LNCaP clone FGC (cell line): Measurements from ENCODE around the gene ASTN2.
"Not testable (repeated sequence)": the region's sequence is repeated elsewhere in the genome, so short reads cannot be mapped to it uniquely, and the experiment has no call there.

Experiments used
- DNase-seq: peaks from one replicate; pipeline ENCODE4 v3.0.0-alpha.2; 2011; ENCODE audit warnings: low read depth
- H3K4me3 ChIP-seq: 2 replicates; pipeline ENCODE4 v1.5.1; 2011; ENCODE audit warnings: mild to moderate bottlenecking, low read depth, low read length, control low read depth
- CTCF ChIP-seq: IDR thresholded peaks from 2 replicates; pipeline ENCODE4 v1.5.1; 2012; ENCODE audit warnings: mild to moderate bottlenecking; ENCODE audit not compliant: control insufficient read depth, insufficient read depth; ENCODE audit errors: extremely low read depth

ASTN2 gene

GRCh38 chr9:116464423-116464822, 950.4 kb downstream of the ASTN2 start:
- TF ChIP-seq CTCF: no peak
- DNase-seq: no peak
- H3K4me3 ChIP-seq: no peak overlapping the region

- no peak for DNase-seq
- no peak overlapping the region for H3K4me3 ChIP-seq
- no peak for TF ChIP-seq CTCF
Observed at GRCh38 chr9:116461632-116462031, 953.2 kb downstream of the ASTN2 start.

- no peak for TF ChIP-seq CTCF
- H3K4me3 ChIP-seq: no peak overlapping the region
- DNase-seq: no peak
Observed at GRCh38 chr9:116460026-116460425, 954.8 kb downstream of the ASTN2 start.

GRCh38 chr9:116459576-116459975, 955.3 kb downstream of the ASTN2 start:
- DNase-seq: no peak
- TF ChIP-seq CTCF: no peak
- H3K4me3 ChIP-seq: no peak overlapping the region

- TF ChIP-seq CTCF: no peak
- no peak for DNase-seq
- no peak overlapping the region for H3K4me3 ChIP-seq
Observed at GRCh38 chr9:116456490-116457088, 958.3 kb downstream of the ASTN2 start.

GRCh38 chr9:116454539-116454938, 960.3 kb downstream of the ASTN2 start:
- not testable (repeated sequence) for DNase-seq, H3K4me3 ChIP-seq

GRCh38 chr9:116453785-116454184, 961.1 kb downstream of the ASTN2 start:
- no peak overlapping the region for H3K4me3 ChIP-seq
- DNase-seq: no peak
- no peak for TF ChIP-seq CTCF
